HFFc6 (cell line): ENCODE data around the gene SLC28A1. TPM values are rescaled to one million over a fixed set of nuclear protein-coding genes. Genes with fewer than 3 reads are reported as not detected.

Experiments
- DNase-seq: peaks from one replicate; pipeline ENCODE4 v3.0.0-alpha.2; 2018
- H3K27ac Mint-ChIP-seq: 2 replicates; pipeline ENCODE4 v1.8.0; 2020; ENCODE audit warnings: mild to moderate bottlenecking, mixed read lengths
- H3K27me3 Mint-ChIP-seq: 2 replicates; pipeline ENCODE4 v1.8.0; 2021; ENCODE audit warnings: mild to moderate bottlenecking, moderate library complexity, mixed read lengths; ENCODE audit not compliant: insufficient read depth
- H3K36me3 Mint-ChIP-seq: 2 replicates; pipeline ENCODE4 v1.8.0; 2021; ENCODE audit warnings: low read depth, mixed read lengths
- H3K4me1 Mint-ChIP-seq: 2 replicates; pipeline ENCODE4 v1.8.0; 2020; ENCODE audit warnings: low read depth, mixed read lengths
- H3K4me3 Mint-ChIP-seq: 2 replicates; pipeline ENCODE4 v1.8.0; 2020; ENCODE audit warnings: mild to moderate bottlenecking, moderate library complexity, mixed read lengths
- H3K9me3 Mint-ChIP-seq: 2 replicates; pipeline ENCODE4 v1.8.0; 2020; ENCODE audit warnings: mild to moderate bottlenecking, mixed read lengths
- total RNA-seq, 6 experiments: library from RNA; stranded (reverse); fragmentation: NEBNext Ultra II Directional; extraction: Animal tissue kit (Norgen Biotek cat#: 25700); gene quantifications; 2 replicates in 1 of 6; 3 replicates in 5 of 6; pipeline ENCODE4 v1.2.3, GENCODE V29; 2021
- TF ChIP-seq, protein P1 (sequence below): fragments of 200-600 bp; sonication (generic); IDR thresholded peaks from 2 replicates; pipeline ENCODE4 v1.5.0; 2021; ENCODE audit warnings: antibody characterized with exemption, mild to moderate bottlenecking

The SLC28A1 gene
- total RNA-seq, 6 experiments from 2014 or later, result not detected

DNA sequence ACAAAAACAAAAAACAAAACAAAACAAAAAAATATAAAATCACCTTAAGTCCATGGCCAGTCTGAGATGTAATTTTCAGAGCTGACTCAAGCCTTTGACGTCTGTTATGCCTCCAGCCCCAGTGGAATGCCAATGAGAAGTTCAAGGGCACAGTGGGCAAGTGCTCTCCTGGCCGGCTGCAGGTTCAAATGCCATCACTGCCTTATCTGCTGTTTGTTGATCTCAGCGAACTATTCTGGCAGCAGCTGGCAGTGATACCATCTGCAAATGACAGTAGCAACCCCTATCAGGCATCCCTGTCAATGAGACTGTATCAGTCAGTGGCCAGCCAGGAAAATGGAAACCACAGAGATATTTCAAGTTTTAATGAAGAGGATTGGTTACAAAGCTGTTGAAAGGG lies 86.4 kb downstream of the SLC28A1 start:
- Mint-ChIP-seq H3K36me3 (no peaks in the 10 kb centered on the region), H3K27ac (no peak overlapping the region), H3K27me3 (peaks cover 18% of the 10 kb centered on the region; the same call in 1 of the 2 replicates), H3K9me3 (no peaks in the 10 kb centered on the region), H3K4me3 (no peak overlapping the region), H3K4me1 (no peaks in the 10 kb centered on the region)
- TF ChIP-seq, protein P1, sequence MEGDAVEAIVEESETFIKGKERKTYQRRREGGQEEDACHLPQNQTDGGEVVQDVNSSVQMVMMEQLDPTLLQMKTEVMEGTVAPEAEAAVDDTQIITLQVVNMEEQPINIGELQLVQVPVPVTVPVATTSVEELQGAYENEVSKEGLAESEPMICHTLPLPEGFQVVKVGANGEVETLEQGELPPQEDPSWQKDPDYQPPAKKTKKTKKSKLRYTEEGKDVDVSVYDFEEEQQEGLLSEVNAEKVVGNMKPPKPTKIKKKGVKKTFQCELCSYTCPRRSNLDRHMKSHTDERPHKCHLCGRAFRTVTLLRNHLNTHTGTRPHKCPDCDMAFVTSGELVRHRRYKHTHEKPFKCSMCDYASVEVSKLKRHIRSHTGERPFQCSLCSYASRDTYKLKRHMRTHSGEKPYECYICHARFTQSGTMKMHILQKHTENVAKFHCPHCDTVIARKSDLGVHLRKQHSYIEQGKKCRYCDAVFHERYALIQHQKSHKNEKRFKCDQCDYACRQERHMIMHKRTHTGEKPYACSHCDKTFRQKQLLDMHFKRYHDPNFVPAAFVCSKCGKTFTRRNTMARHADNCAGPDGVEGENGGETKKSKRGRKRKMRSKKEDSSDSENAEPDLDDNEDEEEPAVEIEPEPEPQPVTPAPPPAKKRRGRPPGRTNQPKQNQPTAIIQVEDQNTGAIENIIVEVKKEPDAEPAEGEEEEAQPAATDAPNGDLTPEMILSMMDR, result no peak
- DNase-seq, result no peak

GRCh38 chr15:84973492-84974460 lies 89.3 kb downstream of the SLC28A1 start:
- no peak for DNase-seq
- Mint-ChIP-seq H3K4me1 (no peaks in the 10 kb centered on the region), H3K36me3 (no peaks in the 10 kb centered on the region), H3K4me3 (no peak overlapping the region), H3K27ac (no peak overlapping the region), H3K27me3 (peaks cover 19% of the 10 kb centered on the region; the same call in 1 of the 2 replicates), H3K9me3 (no peaks in the 10 kb centered on the region)
- TF ChIP-seq, protein P1, result no peak

GRCh38 chr15:84975871-84976351 lies 91.4 kb downstream of the SLC28A1 start:
- no peak for DNase-seq
- Mint-ChIP-seq H3K4me3 (no peak overlapping the region), H3K27ac (no peak overlapping the region), H3K4me1 (peaks cover 8% of the 10 kb centered on the region), H3K36me3 (no peaks in the 10 kb centered on the region), H3K9me3 (no peaks in the 10 kb centered on the region), H3K27me3 (peaks cover 22% of the 10 kb centered on the region; the same call in 1 of the 2 replicates)
- TF ChIP-seq, protein P1, result no peak

- peaks cover 8% of the 10 kb centered on the region for H3K4me1 Mint-ChIP-seq
- TF ChIP-seq, protein P1, result no peak
- peaks cover 17% of the 10 kb centered on the region; the same call in 1 of the 2 replicates for H3K27me3 Mint-ChIP-seq
- H3K36me3 Mint-ChIP-seq, result no peaks in the 10 kb centered on the region
- H3K27ac Mint-ChIP-seq, result no peak overlapping the region
- H3K4me3 Mint-ChIP-seq, result no peak overlapping the region
- no peak for DNase-seq
- H3K9me3 Mint-ChIP-seq, result no peaks in the 10 kb centered on the region
Observed at GRCh38 chr15:84976746-84977345, 92.4 kb downstream of the SLC28A1 start.

- TF ChIP-seq, protein P1, result no peak
- no peak for DNase-seq
- Mint-ChIP-seq H3K9me3 (no peaks in the 10 kb centered on the region), H3K36me3 (no peaks in the 10 kb centered on the region), H3K4me3 (peak overlapping the region; percentile 95), H3K27ac (peak overlapping the region; percentile 89), H3K4me1 (peaks cover 29% of the 10 kb centered on the region), H3K27me3 (peaks cover 7% of the 10 kb centered on the region; the same call in 1 of the 2 replicates)
Observed at GRCh38 chr15:84979651-84980050, 95.2 kb downstream of the SLC28A1 start.
